ENCODE measurements around the gene HBB.

The HBB gene

GRCh38 chr11:5224538-5225479 lies 2.1 kb downstream of the HBB start:
- FAIRE-seq = no peak

DNA sequence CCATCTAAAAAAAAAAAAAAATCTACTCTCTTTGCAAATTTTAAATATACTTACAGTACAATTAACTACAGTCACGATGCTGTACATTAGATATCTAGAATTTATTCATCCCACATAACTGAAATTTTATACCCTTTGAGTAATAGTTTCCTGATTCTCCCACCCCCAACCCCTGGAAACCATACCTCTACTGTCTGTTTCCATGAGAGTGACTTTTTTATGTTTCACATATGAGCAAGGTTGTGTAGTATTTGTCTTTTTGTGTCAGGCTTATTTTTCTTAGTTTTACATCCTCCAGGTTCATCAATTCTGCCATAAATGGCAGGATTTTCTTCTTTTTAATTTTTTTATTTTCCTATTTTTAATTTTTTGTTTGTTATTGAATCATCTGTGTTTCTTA lies 3.2 kb downstream of the HBB start:
- no peak for FAIRE-seq

- no peak for FAIRE-seq
These were observed 3.7 kb downstream of the HBB start for GRCh38 chr11:5223146-5223545.

- FAIRE-seq = no peak
These were observed 16.4 kb downstream of the HBB start for GRCh38 chr11:5210376-5210885.

DNA sequence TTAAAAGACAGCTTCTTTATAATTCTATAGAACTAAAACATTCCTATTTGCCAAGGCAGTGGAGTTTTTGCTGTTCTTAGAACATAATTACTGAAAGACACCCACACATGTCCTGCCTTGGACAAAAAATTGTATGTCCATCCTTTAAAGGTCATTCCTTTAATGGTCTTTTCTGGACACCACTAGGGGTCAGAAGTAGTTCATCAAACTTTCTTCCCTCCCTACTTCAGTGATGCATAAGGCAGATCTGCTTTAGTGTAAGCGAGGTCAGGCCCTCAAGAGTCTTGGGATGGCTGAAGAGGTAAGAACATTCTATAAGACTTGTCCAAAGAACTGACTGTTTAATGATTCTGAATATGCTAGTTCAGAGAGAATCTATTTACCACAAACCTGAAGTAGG lies 22.1 kb downstream of the HBB start:
- FAIRE-seq = peak; percentile 31

GRCh38 chr11:5203366-5203765 lies 23.5 kb downstream of the HBB start:
- no peak for FAIRE-seq

DNA sequence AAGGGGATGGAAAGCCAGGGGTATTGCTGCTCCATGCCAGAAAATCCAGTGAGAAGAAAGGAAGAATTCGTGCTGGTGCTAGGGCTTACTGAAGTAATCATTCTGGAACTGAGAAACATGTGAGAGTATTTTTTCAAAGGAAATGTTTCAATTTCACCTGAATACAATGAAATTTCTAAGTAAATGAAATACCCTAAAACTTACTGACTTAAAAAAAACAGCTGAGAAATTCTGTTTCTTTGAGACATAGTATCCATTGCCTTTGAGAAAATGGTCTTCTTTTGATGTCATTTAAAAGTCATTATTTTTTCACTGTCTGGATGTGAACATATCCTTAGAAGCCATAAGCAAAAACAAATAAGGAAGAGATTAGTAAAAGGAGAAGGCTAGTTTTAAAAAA lies 26.3 kb downstream of the HBB start, which contains the start of gene OR51V1:
Gene OR51V1, minus strand, starts transcription at position 101 of the 400 bp plus-strand sequence. Its CDS starts 0 bp downstream, at position 101.
- FAIRE-seq = no peak

DNA sequence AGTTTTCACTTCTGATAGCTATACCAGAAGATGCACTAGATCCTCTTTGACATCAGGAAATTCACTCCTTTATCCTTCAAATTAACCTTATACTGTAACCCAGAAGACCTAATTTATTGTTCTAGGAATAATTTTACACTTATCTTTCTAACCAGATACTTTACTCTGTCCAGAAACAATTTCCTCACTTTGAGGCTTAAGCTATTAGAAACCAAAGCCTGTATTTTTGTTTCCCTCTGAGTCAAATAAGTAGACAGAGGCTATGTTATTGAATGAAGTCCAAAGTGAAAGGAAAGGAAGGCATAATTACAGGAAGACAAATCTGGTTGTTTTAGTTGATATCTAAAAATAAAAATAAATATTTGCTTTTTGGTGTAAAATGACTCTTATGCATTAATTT lies 28.6 kb downstream of the HBB start:
- no peak for FAIRE-seq

GRCh38 chr11:5197536-5197935 lies 29.3 kb downstream of the HBB start:
- FAIRE-seq = no peak

DNA sequence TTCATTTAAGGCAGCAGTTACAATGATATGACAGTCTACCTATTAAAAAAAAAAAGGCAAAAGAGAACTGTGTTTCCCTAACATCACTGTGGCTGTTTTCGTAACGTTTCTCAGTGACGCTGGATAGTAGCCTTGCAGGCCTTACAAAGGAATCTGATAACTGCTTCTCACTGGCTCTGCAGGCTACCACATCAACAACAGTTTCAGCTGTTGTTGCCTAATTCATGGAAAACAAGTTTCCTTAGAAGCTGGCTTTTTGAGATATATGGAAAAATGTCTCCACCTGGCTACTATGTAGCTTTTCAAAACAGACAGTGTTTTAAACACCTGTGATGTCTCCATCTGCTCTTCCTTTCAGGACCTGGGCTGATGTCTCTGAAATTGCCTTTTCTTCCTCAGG lies 30.1 kb downstream of the HBB start:
- FAIRE-seq = no peak

- FAIRE-seq = no peak
These were observed 30.8 kb downstream of the HBB start for GRCh38 chr11:5196067-5196466.

GRCh38 chr11:5192738-5193137 lies 34.1 kb downstream of the HBB start:
- FAIRE-seq = no peak

DNA sequence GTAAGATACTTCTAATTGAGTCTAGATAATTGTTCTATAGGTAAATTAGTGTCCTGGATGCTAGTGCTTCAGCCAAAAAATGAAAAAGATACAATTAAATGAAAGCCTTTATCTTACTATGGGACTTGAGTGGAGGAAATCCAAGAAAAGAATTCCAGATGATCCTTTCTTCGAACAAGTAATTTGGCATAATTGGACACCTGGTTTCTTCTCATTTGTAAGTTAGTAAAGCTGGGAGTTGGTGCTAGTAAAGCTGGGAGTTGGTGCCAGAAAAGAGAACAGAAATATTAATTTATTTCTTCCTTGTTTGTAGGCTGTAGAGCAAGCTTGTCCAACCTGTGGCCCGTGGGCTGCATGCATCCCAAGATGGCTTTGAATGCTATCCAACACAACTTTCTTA lies 38.7 kb downstream of the HBB start:
- FAIRE-seq = no peak

- FAIRE-seq = no peak
These were observed 48.6 kb downstream of the HBB start for GRCh38 chr11:5178046-5178837.

Measured in TTC549 (cell line).